Nucleus accumbens (tissue), 56 donors: ENCODE measurements around the gene ASIC4.

ENCODE experiments used
- DNase-seq, 56 donors: peaks; one replicate each; lab custom pipeline; 2025; lab: John Stamatoyannopoulos, UW

ASIC4 gene

GRCh38 chr2:219561179-219562048 lies 47.1 kb downstream of the ASIC4 start:
- no peak for DNase-seq

GRCh38 chr2:219562049-219563020 lies 48.1 kb downstream of the ASIC4 start:
- DNase-seq: no peak

- no peak for DNase-seq
These were observed 49.1 kb downstream of the ASIC4 start for GRCh38 chr2:219563271-219563928.

- DNase-seq: no peak
These were observed 51.1 kb downstream of the ASIC4 start for GRCh38 chr2:219565130-219566080.

GRCh38 chr2:219566640-219567039 lies 52.4 kb downstream of the ASIC4 start:
- no peak for DNase-seq

- DNase-seq: no peak
These were observed 52.8 kb downstream of the ASIC4 start for GRCh38 chr2:219567131-219567530.

GRCh38 chr2:219567791-219568361 lies 53.6 kb downstream of the ASIC4 start:
- no peak for DNase-seq

GRCh38 chr2:219569041-219569440 lies 54.8 kb downstream of the ASIC4 start:
- DNase-seq: no peak

GRCh38 chr2:219569635-219570034 lies 55.4 kb downstream of the ASIC4 start:
- no peak for DNase-seq

GRCh38 chr2:219570194-219570923 lies 56.1 kb downstream of the ASIC4 start:
- DNase-seq: peak in 24 of 56 donors; percentile 4 to 58 (median 23)

- peak in 3 of 56 donors; percentile 28 to 41 (median 34) for DNase-seq
These were observed 56.6 kb downstream of the ASIC4 start for GRCh38 chr2:219570924-219571310.

GRCh38 chr2:219571311-219572236 lies 57.3 kb downstream of the ASIC4 start, which contains the start of gene OBSL1:
TSS of gene OBSL1 (minus strand) at chr2:219571539. CDS start at chr2:219571232, 307 bp downstream.
- DNase-seq: peak in 37 of 56 donors; percentile 6 to 68 (median 33)

- DNase-seq: no peak
These were observed 58.1 kb downstream of the ASIC4 start, which contains the start of gene INHA for GRCh38 chr2:219572237-219573001. TSS of gene INHA (plus strand) at chr2:219572310. CDS start at chr2:219572375, 65 bp downstream.

- no peak for DNase-seq
These were observed 58.9 kb downstream of the ASIC4 start for GRCh38 chr2:219573166-219573565.

- no peak for DNase-seq
These were observed 60.4 kb downstream of the ASIC4 start for GRCh38 chr2:219574484-219575311.
